Measurements from ENCODE around the gene KCNH6. TPM values are rescaled to one million over a fixed set of nuclear protein-coding genes. Genes with fewer than 3 reads are reported as not detected.

KCNH6 gene
- total RNA-seq, 1 donor, result not detected

DNA sequence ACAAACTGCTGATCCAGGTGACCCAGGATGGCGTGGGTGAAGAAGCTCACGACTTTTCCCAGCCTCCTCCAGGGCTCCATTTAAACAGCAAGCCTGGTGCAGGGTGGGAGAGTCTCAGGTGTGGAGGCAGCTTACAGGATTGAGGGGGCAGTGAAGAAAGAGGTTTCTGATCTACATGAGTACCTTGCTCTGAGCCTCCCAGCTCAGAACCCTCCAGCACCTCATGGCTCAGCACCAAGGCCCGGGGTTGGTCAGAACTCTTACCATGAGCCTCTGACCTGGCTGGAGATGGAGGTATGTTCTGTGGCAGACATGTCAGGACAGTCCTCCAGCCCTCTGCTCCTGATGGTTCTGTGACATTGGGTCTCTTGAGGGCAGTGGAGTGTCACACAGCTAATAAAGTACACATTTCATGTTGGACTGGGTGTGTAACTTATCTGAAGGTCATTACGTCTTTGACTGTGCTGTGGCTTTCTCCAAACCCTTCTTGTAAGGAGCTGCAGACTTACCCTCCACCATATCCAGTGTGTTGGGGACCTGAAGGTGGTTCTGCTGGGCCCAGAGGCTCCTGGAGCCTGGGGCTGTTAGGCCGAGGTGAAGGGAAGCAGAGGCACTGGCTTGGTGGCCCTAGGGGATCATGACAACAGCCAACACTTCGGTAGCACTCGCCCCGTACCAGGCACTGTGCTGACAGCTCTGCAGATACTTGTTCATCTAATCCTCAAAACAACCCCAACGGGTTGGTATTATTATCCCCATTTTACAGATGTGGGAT, 23.3 kb downstream of the KCNH6 start:
- Histone ChIP-seq H3K27me3 (ENCODE audit: insufficient read depth, low read length) (no peaks in the 10 kb centered on the region), H3K4me1 (ENCODE audit: insufficient read depth, low read length) (peaks cover 16% of the 10 kb centered on the region), H3K4me3 (ENCODE audit: low read length) (no peak overlapping the region), H3K9me3 (ENCODE audit: low read depth, low read length) (no peaks in the 10 kb centered on the region)

DNA sequence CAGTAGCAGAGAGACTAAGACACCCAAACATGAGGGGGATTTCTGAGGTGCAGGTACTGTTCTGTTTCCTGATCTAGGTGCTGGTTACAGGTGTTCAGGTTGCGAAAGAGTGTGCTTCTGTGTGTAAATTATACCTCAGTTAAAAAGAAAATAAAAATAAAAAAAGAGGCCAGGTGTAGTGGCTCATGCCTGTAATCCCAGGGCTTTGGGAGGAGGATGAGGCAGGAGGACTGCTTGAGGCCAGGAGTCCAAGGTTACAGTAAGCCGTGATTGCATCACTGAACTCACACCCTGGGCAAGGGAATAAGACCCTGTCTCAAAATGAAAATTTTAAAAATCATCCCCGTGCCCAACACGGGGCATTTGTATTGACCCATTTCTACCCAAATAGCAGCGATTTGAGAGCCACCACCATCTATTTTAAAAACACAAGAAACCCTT, 23.9 kb downstream of the KCNH6 start:
- H3K4me1 ChIP-seq (ENCODE audit: insufficient read depth, low read length), result peaks cover 22% of the 10 kb centered on the region
- no peaks in the 10 kb centered on the region for H3K9me3 ChIP-seq (ENCODE audit: low read depth, low read length)
- no peaks in the 10 kb centered on the region for H3K27me3 ChIP-seq (ENCODE audit: insufficient read depth, low read length)
- no peak overlapping the region for H3K4me3 ChIP-seq (ENCODE audit: low read length)

DNA sequence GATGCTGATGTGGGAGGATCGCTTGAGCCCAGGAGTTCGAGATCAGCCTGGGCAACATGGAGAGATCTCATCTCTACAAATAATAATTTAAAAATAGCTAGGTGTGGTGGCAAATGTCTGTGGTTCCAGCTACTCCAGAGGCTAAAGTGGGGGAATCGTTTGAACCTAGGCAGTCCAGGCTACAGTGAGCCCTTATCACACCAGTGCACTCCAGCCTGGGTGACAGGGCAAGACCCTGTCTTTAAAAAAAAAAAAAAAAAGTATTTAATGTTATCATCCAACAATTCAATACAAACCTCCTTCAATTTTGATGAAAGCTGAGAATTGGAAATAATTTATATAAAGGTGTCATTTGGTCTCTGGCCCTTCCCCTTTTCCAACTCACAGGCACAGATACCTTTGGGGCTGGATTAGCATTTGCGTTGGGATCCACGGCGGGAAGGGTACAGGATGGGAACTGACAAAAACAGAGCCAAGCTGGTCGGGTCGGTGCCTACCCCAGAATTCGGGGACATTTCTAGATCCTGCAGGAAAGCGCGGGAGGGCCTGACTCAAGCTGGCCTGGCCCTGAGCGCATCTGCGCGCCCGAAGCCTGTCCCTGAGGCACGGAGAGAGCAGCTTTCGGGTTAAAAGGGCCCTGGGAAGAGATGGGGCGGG, 26.3 kb downstream of the KCNH6 start:
- H3K27me3 ChIP-seq (ENCODE audit: insufficient read depth, low read length), result no peaks in the 10 kb centered on the region
- no peaks in the 10 kb centered on the region for H3K9me3 ChIP-seq (ENCODE audit: low read depth, low read length)
- peak overlapping the region; percentile 82 for H3K4me3 ChIP-seq (ENCODE audit: low read length)
- H3K4me1 ChIP-seq (ENCODE audit: insufficient read depth, low read length), result peaks cover 43% of the 10 kb centered on the region

DNA sequence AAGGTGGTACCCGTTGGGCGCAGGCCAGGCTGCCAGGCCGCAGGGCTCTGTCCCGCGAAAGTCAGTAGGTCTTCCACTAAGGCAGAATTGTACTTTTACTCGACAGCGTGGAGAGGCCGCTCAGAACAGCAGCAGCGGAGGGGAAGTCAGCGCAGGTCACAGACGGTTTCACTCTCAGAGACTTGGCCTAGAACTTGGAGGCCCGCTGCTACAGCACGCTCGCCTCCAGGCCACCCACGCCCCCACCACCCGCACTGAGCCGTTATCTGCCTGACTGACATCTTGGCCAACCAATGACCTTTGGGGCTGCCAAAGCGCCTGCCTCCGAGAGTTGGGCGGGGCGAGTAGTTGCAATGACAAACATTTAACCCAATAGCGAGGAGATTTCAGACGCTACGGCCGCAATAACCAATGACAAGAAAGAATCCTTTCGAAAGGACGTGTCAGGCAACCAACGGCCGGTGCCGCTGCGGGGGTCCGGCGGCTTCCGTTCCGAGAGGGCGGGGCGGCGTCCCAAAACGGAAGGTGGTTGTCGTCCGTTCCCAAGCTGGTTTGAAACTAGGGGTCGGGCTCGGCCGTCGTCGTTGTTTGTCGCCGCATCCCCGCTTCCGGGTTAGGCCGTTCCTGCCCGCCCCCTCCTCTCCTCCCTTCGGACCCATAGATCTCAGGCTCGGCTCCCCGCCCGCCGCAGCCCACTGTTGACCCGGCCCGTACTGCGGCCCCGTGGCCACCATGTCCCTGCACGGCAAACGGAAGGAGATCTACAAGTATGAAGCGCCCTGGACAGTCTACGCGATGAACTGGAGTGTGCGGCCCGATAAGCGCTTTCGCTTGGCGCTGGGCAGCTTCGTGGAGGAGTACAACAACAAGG, 27.0 kb downstream of the KCNH6 start, which contains the start of gene DCAF7:
TSS of gene DCAF7 (plus strand) at position 532 of the 871 bp plus-strand sequence. CDS start at position 733, 201 bp downstream.
- H3K4me1 ChIP-seq (ENCODE audit: insufficient read depth, low read length), result peaks cover 49% of the 10 kb centered on the region
- H3K9me3 ChIP-seq (ENCODE audit: low read depth, low read length), result no peaks in the 10 kb centered on the region
- H3K4me3 ChIP-seq (ENCODE audit: low read length), result peak within 1 kb of the TSS; percentile 82
- no peaks in the 10 kb centered on the region for H3K27me3 ChIP-seq (ENCODE audit: insufficient read depth, low read length)

DNA sequence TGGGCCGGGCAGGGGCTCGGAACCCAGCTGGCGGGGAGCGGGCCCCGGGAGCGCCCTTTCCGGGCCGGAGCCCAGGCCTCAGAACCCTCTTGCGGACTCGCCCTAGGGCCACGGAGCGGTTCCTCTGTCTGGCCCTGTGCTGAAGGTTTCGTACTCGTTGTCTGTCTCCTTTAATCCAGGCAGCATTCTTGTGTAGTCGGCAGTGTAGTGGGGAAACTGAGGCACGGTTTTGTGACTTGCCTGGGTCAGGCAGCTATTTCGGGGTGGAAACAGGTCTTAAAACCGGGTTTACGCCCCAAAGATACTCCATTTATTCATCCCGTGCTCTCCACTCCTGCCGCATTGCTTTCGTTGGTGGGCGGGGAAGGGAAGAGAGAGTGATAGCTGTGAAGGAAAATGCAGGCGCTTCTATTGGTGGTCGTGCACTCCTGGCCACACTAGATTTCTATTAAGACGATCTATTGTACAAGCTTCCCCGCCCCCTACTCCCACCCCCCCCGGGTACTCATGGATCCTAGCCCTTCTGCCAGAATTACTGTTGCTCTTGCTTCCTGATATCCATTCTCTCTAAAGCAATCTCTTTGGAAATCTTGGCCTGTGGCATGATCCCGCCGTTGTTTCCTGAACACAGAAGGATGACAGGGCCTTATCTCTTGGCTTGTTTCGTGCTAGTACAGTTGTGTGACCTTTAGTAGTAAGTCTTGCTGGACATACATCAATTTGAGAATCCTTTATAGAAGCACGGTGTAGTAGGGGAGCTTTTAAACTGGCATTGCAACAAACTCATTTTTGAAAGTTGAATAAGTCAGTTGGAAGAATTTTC, 27.9 kb downstream of the KCNH6 start:
- H3K9me3 ChIP-seq (ENCODE audit: low read depth, low read length), result no peaks in the 10 kb centered on the region
- H3K4me1 ChIP-seq (ENCODE audit: insufficient read depth, low read length), result peaks cover 52% of the 10 kb centered on the region
- H3K27me3 ChIP-seq (ENCODE audit: insufficient read depth, low read length), result no peaks in the 10 kb centered on the region
- H3K4me3 ChIP-seq (ENCODE audit: low read length), result peak overlapping the region; percentile 82

DNA sequence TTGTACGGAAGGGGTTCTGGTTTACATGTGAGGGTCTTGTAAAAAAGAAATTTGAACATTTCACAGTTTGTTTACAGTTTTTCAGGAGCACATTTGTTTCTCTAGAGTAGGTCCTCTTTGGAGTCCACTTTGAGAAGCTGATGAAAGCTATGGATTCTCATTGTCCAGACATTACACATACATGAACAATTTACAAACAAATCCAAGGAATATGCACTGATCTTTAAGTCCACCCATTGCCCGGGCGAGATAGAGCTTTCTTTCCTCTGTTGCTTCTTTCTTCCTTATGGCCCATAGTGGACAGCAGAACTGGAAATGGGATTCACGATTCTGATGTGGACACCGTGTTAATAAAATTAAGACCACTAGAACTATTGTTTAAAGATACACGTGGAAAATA, 29.1 kb downstream of the KCNH6 start:
- H3K27me3 ChIP-seq (ENCODE audit: insufficient read depth, low read length), result no peaks in the 10 kb centered on the region
- peaks cover 52% of the 10 kb centered on the region for H3K4me1 ChIP-seq (ENCODE audit: insufficient read depth, low read length)
- H3K4me3 ChIP-seq (ENCODE audit: low read length), result no peak overlapping the region
- no peaks in the 10 kb centered on the region for H3K9me3 ChIP-seq (ENCODE audit: low read depth, low read length)

DNA sequence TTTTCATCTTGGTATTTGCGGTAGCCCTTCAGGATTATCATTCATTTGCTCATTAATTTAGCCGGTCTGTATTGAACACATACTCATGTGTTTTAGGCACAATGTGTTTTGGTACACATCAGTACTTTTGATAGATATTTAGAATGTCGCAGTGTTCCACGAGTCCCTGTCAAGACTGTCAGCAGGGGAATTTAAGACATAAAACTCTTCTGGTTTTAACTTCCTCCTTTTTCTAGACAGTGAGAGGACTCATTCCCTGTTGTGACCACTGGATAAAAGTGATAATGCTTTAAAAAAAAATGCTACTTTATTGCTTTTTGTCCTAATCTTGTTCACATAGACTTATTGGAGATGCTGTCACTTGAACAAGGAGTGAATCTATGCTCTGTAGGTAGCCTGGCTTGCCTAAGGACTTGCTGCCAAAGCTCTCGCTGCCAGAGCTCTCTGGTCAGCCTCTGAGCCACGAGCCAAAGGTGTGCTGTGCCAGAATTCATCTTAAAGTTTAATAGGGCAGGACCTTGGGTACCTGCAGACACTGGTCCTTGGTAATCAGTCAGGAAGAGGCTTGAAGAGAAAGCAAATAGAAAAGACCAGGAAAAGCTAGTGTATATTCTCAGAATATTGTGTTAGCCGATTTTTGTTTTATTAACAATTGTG, 32.5 kb downstream of the KCNH6 start:
- H3K4me1 ChIP-seq (ENCODE audit: insufficient read depth, low read length), result peaks cover 43% of the 10 kb centered on the region
- H3K27me3 ChIP-seq (ENCODE audit: insufficient read depth, low read length), result no peaks in the 10 kb centered on the region
- no peaks in the 10 kb centered on the region for H3K9me3 ChIP-seq (ENCODE audit: low read depth, low read length)
- H3K4me3 ChIP-seq (ENCODE audit: low read length), result no peak overlapping the region

DNA sequence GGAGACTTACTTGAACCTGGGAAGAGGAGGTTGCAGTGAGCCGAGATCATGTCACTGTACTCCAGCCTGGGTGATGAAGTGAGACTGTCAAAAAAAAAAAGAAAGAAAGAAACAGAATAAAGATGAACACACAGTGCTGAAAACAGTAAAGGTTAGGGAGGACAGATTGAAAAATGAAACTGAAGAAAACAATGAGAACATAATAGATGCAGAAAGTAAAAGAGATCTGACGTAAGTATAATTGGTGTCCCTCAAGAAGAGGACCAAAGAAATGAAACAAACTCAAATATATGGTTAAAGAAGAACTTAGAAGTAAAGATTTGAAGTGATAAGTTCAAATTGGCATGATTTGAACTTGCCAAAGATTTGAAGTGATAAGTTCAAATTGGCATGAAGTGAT, 34.3 kb downstream of the KCNH6 start:
- no peaks in the 10 kb centered on the region for H3K9me3 ChIP-seq (ENCODE audit: low read depth, low read length)
- H3K4me3 ChIP-seq (ENCODE audit: low read length), result no peak overlapping the region
- peaks cover 34% of the 10 kb centered on the region for H3K4me1 ChIP-seq (ENCODE audit: insufficient read depth, low read length)
- H3K27me3 ChIP-seq (ENCODE audit: insufficient read depth, low read length), result no peaks in the 10 kb centered on the region

DNA sequence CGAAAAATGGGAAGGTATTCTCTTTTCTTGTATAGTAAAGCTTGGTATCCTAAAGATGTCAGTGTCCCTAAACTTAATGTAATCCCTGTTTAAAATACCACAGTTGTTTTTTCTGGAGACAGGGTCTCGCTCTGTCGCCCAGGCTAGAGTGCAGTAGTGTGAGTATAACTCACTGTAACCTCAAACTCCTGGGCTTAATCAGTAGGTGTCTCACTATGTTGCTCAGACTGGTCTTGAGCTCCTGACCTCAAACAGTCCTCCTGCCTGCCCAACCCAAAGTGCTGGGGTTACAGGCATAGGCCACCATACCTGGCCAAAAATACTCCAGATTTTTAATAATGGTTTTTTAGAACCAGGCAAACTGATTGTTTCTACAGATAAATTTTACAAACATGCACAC, 35.3 kb downstream of the KCNH6 start:
- Histone ChIP-seq H3K9me3 (ENCODE audit: low read depth, low read length) (no peaks in the 10 kb centered on the region), H3K4me1 (ENCODE audit: insufficient read depth, low read length) (peaks cover 29% of the 10 kb centered on the region), H3K27me3 (ENCODE audit: insufficient read depth, low read length) (no peaks in the 10 kb centered on the region), H3K4me3 (ENCODE audit: low read length) (no peak overlapping the region)

DNA sequence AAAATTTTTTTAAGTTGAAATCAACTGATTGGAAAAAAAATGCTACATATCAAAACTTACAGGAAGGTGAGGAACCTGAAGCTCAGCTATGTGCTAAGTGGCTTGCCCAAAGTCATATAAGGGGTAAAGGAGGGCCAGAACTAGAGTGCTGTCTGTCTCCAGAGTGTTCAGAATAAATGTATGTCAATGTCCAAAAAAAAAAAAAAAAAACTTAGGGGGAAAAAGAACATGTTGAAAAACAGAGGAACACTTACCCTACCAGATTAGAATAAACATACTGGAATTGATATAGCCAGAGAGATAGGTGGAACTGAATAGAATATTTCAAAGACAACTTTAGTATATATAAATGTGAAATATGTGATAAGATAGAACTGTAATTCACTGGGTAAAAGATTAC, 38.7 kb downstream of the KCNH6 start:
- Histone ChIP-seq H3K27me3 (ENCODE audit: insufficient read depth, low read length) (no peaks in the 10 kb centered on the region), H3K4me1 (ENCODE audit: insufficient read depth, low read length) (peaks cover 11% of the 10 kb centered on the region), H3K4me3 (ENCODE audit: low read length) (no peak overlapping the region), H3K9me3 (ENCODE audit: low read depth, low read length) (no peaks in the 10 kb centered on the region)

DNA sequence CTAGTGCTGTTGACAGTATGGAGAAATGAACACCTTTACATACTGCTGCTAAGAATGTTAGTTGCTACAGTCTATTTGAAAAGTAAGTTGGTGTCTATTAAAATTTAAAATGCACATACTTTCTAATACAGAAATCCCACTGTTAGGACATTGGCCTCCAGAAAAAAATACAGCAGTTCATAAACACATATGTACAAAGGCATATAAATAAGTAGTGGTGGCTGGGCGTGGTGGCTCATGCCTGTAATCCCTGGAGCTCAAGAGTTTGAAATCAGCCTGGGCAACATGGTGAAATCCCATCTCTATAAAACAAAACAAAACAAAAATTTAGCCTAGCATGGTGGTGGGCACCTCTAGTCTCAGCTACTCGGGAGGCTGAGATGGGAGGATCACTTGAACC, 40.2 kb downstream of the KCNH6 start:
- Histone ChIP-seq H3K27me3 (ENCODE audit: insufficient read depth, low read length) (no peaks in the 10 kb centered on the region), H3K4me3 (ENCODE audit: low read length) (no peak overlapping the region), H3K9me3 (ENCODE audit: low read depth, low read length) (no peaks in the 10 kb centered on the region), H3K4me1 (ENCODE audit: insufficient read depth, low read length) (peaks cover 7% of the 10 kb centered on the region)

DNA sequence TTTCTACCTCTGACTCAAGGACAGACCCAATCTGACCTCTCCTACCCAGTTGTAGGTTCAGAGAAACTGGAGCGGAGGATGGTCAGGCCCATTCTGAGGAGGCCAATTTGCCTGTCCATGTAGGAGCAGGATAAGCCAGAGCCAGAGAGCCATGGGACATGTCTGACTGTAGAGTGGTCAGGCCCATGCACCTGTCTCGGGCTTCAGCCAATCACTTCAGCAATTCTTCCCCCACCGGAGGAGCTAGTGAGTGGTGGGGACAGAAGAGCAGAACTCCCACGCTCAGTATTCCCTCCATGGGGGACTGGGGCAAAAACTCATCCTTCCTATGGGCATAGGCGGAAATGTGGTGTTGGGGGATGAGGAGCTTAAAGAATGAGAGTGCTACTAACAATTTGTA, 41.4 kb downstream of the KCNH6 start:
- Histone ChIP-seq H3K9me3 (ENCODE audit: low read depth, low read length) (no peaks in the 10 kb centered on the region), H3K4me1 (ENCODE audit: insufficient read depth, low read length) (peaks cover 7% of the 10 kb centered on the region), H3K27me3 (ENCODE audit: insufficient read depth, low read length) (no peaks in the 10 kb centered on the region), H3K4me3 (ENCODE audit: low read length) (no peak overlapping the region)

DNA sequence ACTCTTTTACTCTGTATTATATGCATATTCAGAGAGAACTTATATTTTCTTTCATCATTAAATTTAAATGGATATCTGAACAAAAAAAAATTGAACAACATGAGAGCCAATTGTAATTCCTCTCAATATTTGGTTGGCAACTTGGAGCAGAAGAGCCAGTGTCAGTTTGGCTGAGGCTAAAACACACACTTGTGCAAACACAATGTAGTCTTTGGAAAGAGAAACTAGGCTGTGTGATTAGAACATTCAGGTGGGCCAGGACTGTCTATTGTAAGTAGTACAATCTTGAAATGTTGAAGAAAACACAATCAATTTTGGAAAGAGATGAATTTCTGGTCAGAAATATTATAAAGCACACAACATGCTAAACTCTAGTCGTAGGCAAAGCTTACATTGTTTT, 44.1 kb downstream of the KCNH6 start:
- Histone ChIP-seq H3K4me1 (ENCODE audit: insufficient read depth, low read length) (peaks cover 4% of the 10 kb centered on the region), H3K9me3 (ENCODE audit: low read depth, low read length) (no peaks in the 10 kb centered on the region), H3K27me3 (ENCODE audit: insufficient read depth, low read length) (no peaks in the 10 kb centered on the region), H3K4me3 (ENCODE audit: low read length) (no peak overlapping the region)

DNA sequence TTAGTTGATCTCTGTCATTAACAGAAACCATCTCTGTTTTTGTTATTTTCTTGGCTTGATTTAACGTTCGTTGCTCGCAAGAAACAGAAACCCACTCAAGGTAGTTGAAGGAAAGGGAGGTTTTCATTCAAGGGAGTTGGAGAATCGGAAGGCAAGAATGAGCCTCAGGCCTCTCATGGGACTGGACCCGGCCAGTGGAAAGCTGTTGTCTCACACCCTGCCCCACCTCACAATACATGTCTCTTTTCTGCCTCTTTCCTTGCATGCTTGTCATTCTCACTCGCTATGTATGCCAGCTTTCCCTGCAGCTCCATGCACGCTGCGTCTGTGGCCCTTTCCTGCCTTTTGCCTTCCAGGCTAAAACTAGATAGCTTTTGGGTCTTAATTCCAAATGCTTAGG, 45.4 kb downstream of the KCNH6 start:
- no peaks in the 10 kb centered on the region for H3K27me3 ChIP-seq (ENCODE audit: insufficient read depth, low read length)

More for the DNA sequence above, 45.4 kb downstream of the KCNH6 start:
- Histone ChIP-seq H3K9me3 (ENCODE audit: low read depth, low read length) (no peaks in the 10 kb centered on the region), H3K4me3 (ENCODE audit: low read length) (no peak overlapping the region), H3K4me1 (ENCODE audit: insufficient read depth, low read length) (no peaks in the 10 kb centered on the region)
